Psoas muscle (tissue), 8 donors: ENCODE results near the gene DLGAP1. TPM values are rescaled to one million over a fixed set of nuclear protein-coding genes. Genes with fewer than 3 reads are reported as not detected.

Experiments
- ATAC-seq, 4 donors: fragments of 200-7000 bp; cut with Tn5 transposase; one replicate each; pipeline ENCODE4 v1.9.1; 2020; ENCODE audit warnings: moderate library complexity in 3 of 4, mild to moderate bottlenecking in 2 of 4
- DNase-seq, 2 donors: peaks; one replicate each; pipeline ENCODE4 v3.0.0-alpha.2; 2020
- H3K27ac ChIP-seq: fragments of 200-600 bp; one replicate; pipeline ENCODE4 v1.8.0; 2022
- H3K27me3 ChIP-seq, 3 donors: fragments of 200-600 bp in 1 of 3; one replicate each; pipeline versions ENCODE4 v1.6.1 to v1.8.0; 2013 to 2022; ENCODE audit warnings: low read length in 2 of 3, mild to moderate bottlenecking in 2 of 3, moderate library complexity in 1 of 3; ENCODE audit not compliant: insufficient read depth in 3 of 3
- H3K36me3 ChIP-seq, 2 donors: fragments of 200-600 bp in 1 of 2; one replicate each; pipeline versions ENCODE4 v1.6.1 to v1.8.0; 2013 to 2022; ENCODE audit warnings: low read depth in 1 of 2, mild to moderate bottlenecking in 1 of 2, moderate library complexity in 1 of 2; ENCODE audit not compliant: insufficient read depth in 1 of 2
- H3K4me1 ChIP-seq: fragments of 200-600 bp; one replicate; pipeline ENCODE4 v1.8.0; 2022
- H3K4me3 ChIP-seq: fragments of 200-600 bp; one replicate; pipeline ENCODE4 v1.8.0; 2022; ENCODE audit warnings: mild to moderate bottlenecking
- H3K9me3 ChIP-seq: fragments of 200-600 bp; one replicate; pipeline ENCODE4 v1.8.0; 2022
- WGBS, 3 donors: extraction: QIAGEN DNeasy Blood & Tissue Kit; methylation state at CpG; one replicate each; pipeline versions ENCODE4 v1.1.6 to v1.1.7; 2013; 5-methylcytosine and 5-hydroxymethylcytosine counted together
- intact Hi-C, 2 donors: fragments of 100-400 bp; cut with DNase I; formaldehyde crosslinking; loops; one replicate each; pipeline versions ENCODE4 v1.11.0 to v1.14.2; 2022
- polyA plus RNA-seq, 3 donors: library from polyadenylated mRNA; stranded (reverse); fragments of 200-250 nt; gene quantifications; one replicate each; pipeline ENCODE4 v1.2.3, GENCODE V29; 2013
- total RNA-seq, 4 donors: library from RNA; stranded (reverse); fragmentation: NEBNext Ultra II Directional in 2 of 4; extraction: Animal tissue kit (Norgen Biotek cat#: 25700) in 2 of 4; gene quantifications; one replicate each; pipeline versions ENCODE4 v1.2.1 to v1.2.4, GENCODE V29; 2021 to 2023
- TF ChIP-seq, protein P1 (sequence below): fragments of 200-600 bp; IDR thresholded peaks from one replicate; pipeline ENCODE4 v1.8.0; 2022; ENCODE audit warnings: antibody characterized with exemption
- donor health status: healthy with polysubstance abuse.
- donor health status: DM: no; HTN: no; CAD: no; lungs with moderate emphysema.
- donor health status: Bipolar disorder and iron deficiency.
- donor health status: healthy.
- donor health status: DM: yes; HTN: yes; CAD: no.
- donor health status: DM: no; HTN: no; CAD: no.
- donor health status: DM: no; HTN: no; CAD: no.
- donor health status: DM: yes; HTN: yes; CAD: no.

DLGAP1 gene
- total and polyA plus RNA-seq, 7 donors, result 0.09 to 0.26 (median 0.16) TPM; not detected in 1

GRCh38 chr18:3572761-3573160, 882.3 kb downstream of the DLGAP1 start:
- 76 to 85% (median 78%) methylated on average over 1 of the region's 1 CpG for whole genome bisulfite sequencing, 3 donors
- no peaks in the 10 kb centered on the region for H3K9me3 ChIP-seq
- H3K36me3 ChIP-seq, result no peaks in the 10 kb centered on the region
- TF ChIP-seq, protein P1, sequence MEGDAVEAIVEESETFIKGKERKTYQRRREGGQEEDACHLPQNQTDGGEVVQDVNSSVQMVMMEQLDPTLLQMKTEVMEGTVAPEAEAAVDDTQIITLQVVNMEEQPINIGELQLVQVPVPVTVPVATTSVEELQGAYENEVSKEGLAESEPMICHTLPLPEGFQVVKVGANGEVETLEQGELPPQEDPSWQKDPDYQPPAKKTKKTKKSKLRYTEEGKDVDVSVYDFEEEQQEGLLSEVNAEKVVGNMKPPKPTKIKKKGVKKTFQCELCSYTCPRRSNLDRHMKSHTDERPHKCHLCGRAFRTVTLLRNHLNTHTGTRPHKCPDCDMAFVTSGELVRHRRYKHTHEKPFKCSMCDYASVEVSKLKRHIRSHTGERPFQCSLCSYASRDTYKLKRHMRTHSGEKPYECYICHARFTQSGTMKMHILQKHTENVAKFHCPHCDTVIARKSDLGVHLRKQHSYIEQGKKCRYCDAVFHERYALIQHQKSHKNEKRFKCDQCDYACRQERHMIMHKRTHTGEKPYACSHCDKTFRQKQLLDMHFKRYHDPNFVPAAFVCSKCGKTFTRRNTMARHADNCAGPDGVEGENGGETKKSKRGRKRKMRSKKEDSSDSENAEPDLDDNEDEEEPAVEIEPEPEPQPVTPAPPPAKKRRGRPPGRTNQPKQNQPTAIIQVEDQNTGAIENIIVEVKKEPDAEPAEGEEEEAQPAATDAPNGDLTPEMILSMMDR, result no peak
- ATAC-seq (no peak), DNase-seq (no peak)
- H3K4me3 ChIP-seq, result no peak overlapping the region
- H3K4me1 ChIP-seq, result no peaks in the 10 kb centered on the region
- intact Hi-C loops, result no loop called here
- H3K27me3 ChIP-seq, result no peaks in the 10 kb centered on the region
- H3K27ac ChIP-seq, result no peak overlapping the region

- H3K36me3 ChIP-seq, result no peaks in the 10 kb centered on the region
- no peaks in the 10 kb centered on the region for H3K27me3 ChIP-seq
- TF ChIP-seq, protein P1, result no peak
- peaks cover 4% of the 10 kb centered on the region for H3K9me3 ChIP-seq
- intact Hi-C loops, result no loop called here
- ATAC-seq (no peak), DNase-seq (no peak)
- H3K4me3 ChIP-seq, result no peak overlapping the region
- H3K27ac ChIP-seq, result no peak overlapping the region
- H3K4me1 ChIP-seq, result no peaks in the 10 kb centered on the region
Observed at GRCh38 chr18:3566851-3567250, 888.3 kb downstream of the DLGAP1 start.

GRCh38 chr18:3560755-3561154, 894.4 kb downstream of the DLGAP1 start:
- intact Hi-C loops, result no loop called here
- ATAC-seq (no peak), DNase-seq (no peak)
- H3K27ac ChIP-seq, result no peak overlapping the region
- no peaks in the 10 kb centered on the region for H3K27me3 ChIP-seq
- TF ChIP-seq, protein P1, result no peak
- peaks cover 4% of the 10 kb centered on the region for H3K9me3 ChIP-seq
- H3K4me3 ChIP-seq, result no peak overlapping the region
- H3K36me3 ChIP-seq, result no peaks in the 10 kb centered on the region
- H3K4me1 ChIP-seq, result no peaks in the 10 kb centered on the region
- 70 to 89% (median 78%) methylated on average over 3 of the region's 3 CpGs for WGBS, 3 donors

DNA sequence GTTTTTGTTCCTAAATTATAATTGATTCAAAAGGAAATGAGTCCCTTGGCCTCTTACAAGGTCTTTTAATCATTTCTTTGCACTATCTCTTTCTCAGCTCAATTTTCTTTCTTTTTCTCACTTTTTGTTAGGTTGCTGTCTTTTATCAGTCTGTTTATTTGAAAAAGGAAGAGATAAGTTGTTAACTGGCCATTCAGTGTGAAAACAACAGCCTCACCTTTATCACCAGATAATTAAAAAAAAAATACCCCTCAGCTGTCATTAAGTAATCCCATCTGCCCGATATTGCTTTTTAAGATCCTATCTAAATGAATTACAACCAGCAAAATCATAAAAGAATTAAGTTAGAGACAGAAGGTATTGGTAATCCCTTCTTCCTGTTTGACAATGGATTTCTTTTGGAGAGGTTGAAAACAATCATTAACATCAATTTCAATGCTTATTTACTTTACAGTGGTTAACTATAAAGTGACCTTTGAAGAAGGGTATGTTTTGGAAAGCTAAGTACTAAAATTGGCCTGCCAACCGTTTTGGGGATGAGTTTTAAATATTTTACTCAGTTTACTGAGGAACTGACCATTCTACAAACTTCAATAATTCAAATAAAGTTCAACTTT, 900.2 kb downstream of the DLGAP1 start:
- DNase-seq (no peak), ATAC-seq (no peak)
- 62 to 65% (median 63%) methylated on average over 2 of the region's 2 CpGs for WGBS, 3 donors
- Histone ChIP-seq H3K4me1 (no peaks in the 10 kb centered on the region), H3K4me3 (no peak overlapping the region), H3K27ac (no peak overlapping the region), H3K36me3 (no peaks in the 10 kb centered on the region), H3K27me3 (no peaks in the 10 kb centered on the region), H3K9me3 (no peaks in the 10 kb centered on the region)
- TF ChIP-seq, protein P1, result no peak
- intact Hi-C loops, result no loop called here

DNA sequence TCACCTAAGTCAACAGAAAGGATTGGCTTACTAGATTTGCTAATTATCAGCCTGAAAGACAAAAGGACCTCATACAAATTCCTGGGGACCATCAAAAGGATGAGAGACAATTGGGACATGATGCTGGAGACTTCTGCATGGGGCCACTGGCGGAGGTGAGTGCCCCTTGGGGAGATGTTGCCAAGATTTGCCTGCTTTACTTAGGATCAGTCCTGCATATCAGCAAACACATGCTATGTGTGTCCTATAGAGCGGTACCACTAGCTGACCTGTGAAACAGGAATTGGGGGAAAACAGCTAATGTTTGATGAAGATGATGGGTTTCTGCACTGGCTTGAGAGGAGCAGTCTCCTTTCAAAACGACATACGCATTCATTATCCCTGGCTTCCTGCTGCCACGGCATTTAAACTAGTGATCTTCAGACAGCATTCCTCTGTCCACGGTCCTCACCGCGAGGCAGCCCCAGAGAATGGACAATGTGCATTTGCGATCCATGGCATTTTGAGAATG, 901.0 kb downstream of the DLGAP1 start:
- no peaks in the 10 kb centered on the region for H3K9me3 ChIP-seq
- intact Hi-C loops, result no loop called here
- H3K36me3 ChIP-seq, result no peaks in the 10 kb centered on the region
- H3K27ac ChIP-seq, result no peak overlapping the region
- TF ChIP-seq, protein P1, result no peak
- H3K4me1 ChIP-seq, result no peaks in the 10 kb centered on the region
- 49 to 58% (median 54%) methylated on average over 9 of the region's 9 CpGs for WGBS, 3 donors
- ATAC-seq (no peak), DNase-seq (no peak)
- no peaks in the 10 kb centered on the region for H3K27me3 ChIP-seq
- H3K4me3 ChIP-seq, result no peak overlapping the region
